Esophagus (tissue), 2 donors: Measurements from ENCODE around the gene SFI1. TPM values are rescaled to one million over a fixed set of nuclear protein-coding genes. Genes with fewer than 3 reads are reported as not detected.
"Not testable (repeated sequence)": the region's sequence is repeated elsewhere in the genome, so short reads cannot be mapped to it uniquely, and the experiment has no call there.

Experiments
- H3K27ac ChIP-seq, 2 donors: one replicate each; pipeline ENCODE4 v1.5.1; 2013; ENCODE audit warnings: low read depth in 2 of 2, mild to moderate bottlenecking in 2 of 2, inconsistent platforms in 1 of 2, low read length in 1 of 2, moderate library complexity in 1 of 2
- H3K27me3 ChIP-seq, 2 donors: one replicate each; pipeline ENCODE4 v1.6.1; 2013; ENCODE audit warnings: low read length in 2 of 2, control low read depth in 1 of 2, mild to moderate bottlenecking in 1 of 2; ENCODE audit not compliant: insufficient read depth in 2 of 2, control insufficient read depth in 1 of 2
- H3K36me3 ChIP-seq, 2 donors: one replicate each; pipeline ENCODE4 v1.6.1; 2013; ENCODE audit warnings: low read length in 1 of 2; ENCODE audit not compliant: control insufficient read depth in 2 of 2, insufficient read depth in 2 of 2
- H3K4me1 ChIP-seq, 2 donors: one replicate each; pipeline ENCODE4 v1.6.1; 2013; ENCODE audit warnings: low read length in 1 of 2; ENCODE audit not compliant: control insufficient read depth in 2 of 2, insufficient read depth in 2 of 2
- H3K4me3 ChIP-seq, 2 donors: one replicate each; pipeline ENCODE4 v1.5.1; 2013; ENCODE audit warnings: low read length in 2 of 2, mild to moderate bottlenecking in 2 of 2, low read depth in 1 of 2, moderate library complexity in 1 of 2
- H3K9me3 ChIP-seq, 2 donors: one replicate each; pipeline ENCODE4 v1.6.1; 2013; ENCODE audit warnings: mild to moderate bottlenecking in 2 of 2, low read depth in 1 of 2, low read length in 1 of 2, moderate library complexity in 1 of 2; ENCODE audit not compliant: control insufficient read depth in 2 of 2, insufficient read depth in 1 of 2
- WGBS, 2 donors: extraction: QIAGEN DNeasy Blood & Tissue Kit; methylation state at CpG; one replicate each; pipeline ENCODE4 v1.1.7; 2013; 5-methylcytosine and 5-hydroxymethylcytosine counted together
- polyA plus RNA-seq, 2 donors: library from polyadenylated mRNA; stranded (reverse); fragments of 200-250 nt; gene quantifications; one replicate each; pipeline ENCODE4 v1.2.3, GENCODE V29; 2013
- donor health status: healthy with polysubstance abuse.
- donor health status: Bipolar disorder and iron deficiency.

Gene SFI1
- polyA plus RNA-seq, 2 donors = 10.5 to 27.1 TPM

DNA sequence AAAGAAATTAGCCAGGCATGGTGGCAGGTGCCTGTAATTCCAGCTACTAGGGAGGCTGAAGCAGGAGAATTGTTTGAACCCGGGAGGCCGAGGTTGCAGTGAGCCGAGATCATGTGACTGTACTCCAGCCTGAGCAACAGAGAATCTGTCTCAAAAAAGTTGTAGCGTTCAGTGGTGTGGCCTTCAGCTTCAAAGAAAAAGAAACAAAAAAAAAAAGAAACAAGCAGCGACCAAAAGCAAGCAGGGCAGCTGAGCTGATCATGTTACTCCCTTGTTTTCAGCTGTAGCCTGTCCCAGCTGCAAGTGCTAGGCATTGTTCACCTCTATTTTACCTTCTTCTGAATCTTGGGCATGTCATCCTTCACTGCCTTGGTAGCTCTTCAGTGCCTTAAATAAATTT is 37.0 kb downstream of the SFI1 start:
- 75 to 79% methylated on average over 5 of the region's 5 CpGs for WGBS, 2 donors
- Histone ChIP-seq H3K36me3 (no peaks in the 10 kb centered on the region), H3K4me3 (no peak overlapping the region), H3K27ac (no peak overlapping the region), H3K9me3 (no peaks in the 10 kb centered on the region), H3K27me3 (no peaks in the 10 kb centered on the region), H3K4me1 (no peaks in the 10 kb centered on the region)

DNA sequence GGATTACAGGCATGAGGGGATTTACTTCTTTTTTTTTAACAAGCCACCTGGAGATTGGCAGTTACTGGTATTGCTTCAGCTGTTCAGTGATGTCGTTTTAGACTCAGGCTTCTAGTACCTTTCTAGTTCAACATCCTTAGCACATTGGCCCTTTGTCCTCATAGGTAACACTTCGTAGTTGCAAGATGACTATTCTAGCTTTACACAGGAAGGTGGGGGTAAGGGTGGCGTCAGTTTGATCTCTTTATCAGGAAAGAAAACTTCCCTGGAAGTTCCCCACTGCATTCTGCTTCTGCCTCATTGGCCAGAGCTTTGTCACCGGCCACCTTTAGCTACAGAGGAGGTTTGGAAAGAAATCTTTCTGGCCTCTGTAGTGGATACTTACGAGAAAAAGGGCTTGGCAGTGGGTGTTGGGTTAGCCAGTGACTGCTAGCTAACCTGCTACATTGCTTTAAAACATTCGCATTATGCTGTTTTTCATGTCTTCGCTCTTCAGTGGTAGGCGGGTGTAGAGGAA is 40.7 kb downstream of the SFI1 start:
- Histone ChIP-seq H3K36me3 (no peaks in the 10 kb centered on the region), H3K4me3 (no peak overlapping the region), H3K27me3 (no peaks in the 10 kb centered on the region), H3K9me3 (no peaks in the 10 kb centered on the region), H3K27ac (no peak overlapping the region), H3K4me1 (no peaks in the 10 kb centered on the region)
- 77 to 83% methylated on average over 8 of the region's 8 CpGs for WGBS, 2 donors

DNA sequence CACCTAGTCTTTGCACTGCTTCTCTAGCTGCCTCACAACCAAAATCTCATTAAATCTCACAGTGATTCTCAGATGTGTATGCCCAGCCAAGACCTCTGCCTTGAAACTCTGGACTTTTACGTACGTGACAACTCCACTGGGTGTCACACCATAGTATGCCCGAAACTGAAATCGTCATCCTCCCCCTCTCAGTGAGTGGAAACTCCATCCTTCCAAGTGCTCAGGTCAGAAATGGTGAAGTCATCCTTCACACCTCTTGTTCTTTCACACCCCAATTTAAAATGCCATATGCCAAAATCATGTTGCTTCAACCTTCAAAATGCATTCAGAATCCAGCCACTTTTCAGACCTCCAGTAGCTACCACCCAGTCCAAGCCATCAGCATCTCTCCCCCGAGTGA is 42.5 kb downstream of the SFI1 start:
- H3K36me3 ChIP-seq = no peaks in the 10 kb centered on the region
- H3K27me3 ChIP-seq = no peaks in the 10 kb centered on the region
- H3K4me3 ChIP-seq = no peak overlapping the region
- H3K9me3 ChIP-seq = no peaks in the 10 kb centered on the region
- no peaks in the 10 kb centered on the region for H3K4me1 ChIP-seq
- 88% methylated on average over 5 of the region's 5 CpGs for WGBS, 2 donors
- no peak overlapping the region for H3K27ac ChIP-seq

GRCh38 chr22:31540166-31540565 is 43.8 kb downstream of the SFI1 start:
- H3K27ac ChIP-seq, H3K36me3 ChIP-seq, H3K4me1 ChIP-seq, H3K27me3 ChIP-seq, H3K9me3 ChIP-seq, H3K4me3 ChIP-seq: not testable (repeated sequence)
- 97% methylated on average over 4 of the region's 4 CpGs for WGBS, 2 donors

DNA sequence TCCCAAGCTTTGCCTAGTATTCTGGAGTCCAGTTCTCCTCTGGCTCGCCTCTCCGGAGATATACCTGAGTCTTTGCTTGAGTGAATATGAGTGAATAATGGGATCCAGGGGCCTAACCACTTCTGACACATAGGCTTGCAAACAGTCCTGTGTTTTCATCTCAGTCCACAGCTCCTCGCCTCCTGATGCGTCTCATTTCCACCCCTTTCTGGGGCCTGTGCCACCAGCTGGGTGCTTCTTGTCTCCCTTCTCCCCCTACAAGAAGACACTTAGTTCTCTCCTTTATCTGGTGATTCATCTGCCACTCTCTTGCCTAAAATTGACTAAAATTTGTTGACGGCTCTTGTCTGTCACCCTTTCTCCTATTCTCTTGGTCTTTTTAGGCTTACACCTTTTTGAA is 44.6 kb downstream of the SFI1 start:
- Histone ChIP-seq H3K27me3 (no peaks in the 10 kb centered on the region), H3K27ac (no peak overlapping the region), H3K4me1 (no peaks in the 10 kb centered on the region), H3K36me3 (no peaks in the 10 kb centered on the region), H3K4me3 (no peak overlapping the region), H3K9me3 (no peaks in the 10 kb centered on the region)
- WGBS, 2 donors = 95 to 96% methylated on average over 5 of the region's 5 CpGs

DNA sequence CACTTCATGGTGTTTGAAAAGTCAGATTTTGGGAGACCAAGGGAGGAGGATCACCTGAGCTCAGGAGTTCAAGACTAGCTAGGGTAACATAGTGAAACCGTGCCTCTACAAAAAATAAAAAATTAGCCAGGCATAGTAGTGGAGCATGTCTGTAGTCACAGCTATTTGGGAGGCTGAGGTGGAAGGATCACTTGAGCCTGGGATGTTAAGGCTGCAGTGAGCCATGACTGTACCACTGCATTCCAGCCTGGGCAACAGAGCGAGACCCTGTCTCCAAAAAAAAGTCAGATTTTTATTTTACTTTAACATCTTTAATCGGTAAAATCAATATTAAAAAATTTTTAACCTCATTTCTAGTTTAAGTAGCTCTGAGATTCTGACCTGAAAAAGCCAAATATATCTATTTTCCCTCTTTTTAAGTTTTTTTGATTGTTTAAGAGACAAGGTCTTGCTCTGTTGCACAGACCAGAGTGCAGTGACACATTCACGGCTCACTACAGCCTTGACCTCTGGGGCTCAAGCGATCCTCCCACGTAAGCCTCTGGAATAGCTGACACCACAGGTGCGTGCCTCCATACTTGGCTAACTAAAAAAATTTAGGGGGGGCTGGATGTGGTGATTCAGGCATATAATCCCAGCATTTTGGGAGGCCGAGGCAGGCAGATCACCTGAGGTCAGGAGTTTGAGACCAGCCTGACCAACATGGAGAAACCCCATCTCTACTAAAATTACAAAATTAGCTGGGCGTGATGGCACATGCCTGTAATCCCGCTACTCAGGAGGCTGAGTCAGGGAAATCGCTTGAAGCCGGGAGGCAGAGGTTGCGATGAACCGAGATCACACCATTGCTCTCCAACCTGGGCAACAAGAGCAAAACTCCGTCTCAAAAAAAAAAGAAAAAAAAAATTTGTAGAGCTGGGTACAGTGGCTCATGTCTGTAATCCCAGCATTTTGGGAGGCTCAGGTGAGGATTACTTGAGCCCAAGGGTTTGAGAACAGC is 48.4 kb downstream of the SFI1 start:
- no peaks in the 10 kb centered on the region for H3K9me3 ChIP-seq
- no peak overlapping the region for H3K4me3 ChIP-seq
- no peaks in the 10 kb centered on the region for H3K36me3 ChIP-seq
- no peak overlapping the region for H3K27ac ChIP-seq
- H3K4me1 ChIP-seq = no peaks in the 10 kb centered on the region
- WGBS, 2 donors = 87% methylated on average over 15 of the region's 15 CpGs
- no peaks in the 10 kb centered on the region for H3K27me3 ChIP-seq

DNA sequence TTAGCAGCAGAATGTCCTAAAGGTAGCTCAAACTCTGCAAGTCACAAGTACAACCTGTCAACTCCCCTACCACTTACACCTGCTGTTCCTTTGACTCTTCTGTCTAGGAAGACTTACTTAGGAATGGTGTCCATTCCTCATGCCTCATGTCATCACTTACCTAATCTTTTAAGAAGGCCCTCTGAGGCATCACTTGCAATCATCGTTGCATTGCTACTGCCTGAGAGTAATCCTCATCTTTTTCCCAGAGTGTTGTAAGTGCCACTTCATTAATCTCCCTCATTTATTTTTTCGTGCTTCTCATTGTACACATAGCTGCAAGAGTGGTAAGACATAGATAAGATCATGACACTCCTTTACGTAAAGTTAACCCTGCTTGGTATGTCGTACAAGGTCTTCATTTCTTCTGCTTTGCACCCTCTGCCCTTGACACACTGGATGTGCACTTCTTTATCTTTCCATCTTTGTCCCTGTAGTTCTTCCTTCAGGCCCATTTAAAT is 54.6 kb downstream of the SFI1 start:
- Histone ChIP-seq H3K27ac (no peak overlapping the region), H3K4me1 (no peaks in the 10 kb centered on the region), H3K4me3 (no peak overlapping the region), H3K27me3 (no peaks in the 10 kb centered on the region), H3K9me3 (no peaks in the 10 kb centered on the region), H3K36me3 (peaks cover 0 to 2% of the 10 kb centered on the region in 2 donors)
- WGBS, 2 donors = 77 to 80% methylated on average over 4 of the region's 4 CpGs

DNA sequence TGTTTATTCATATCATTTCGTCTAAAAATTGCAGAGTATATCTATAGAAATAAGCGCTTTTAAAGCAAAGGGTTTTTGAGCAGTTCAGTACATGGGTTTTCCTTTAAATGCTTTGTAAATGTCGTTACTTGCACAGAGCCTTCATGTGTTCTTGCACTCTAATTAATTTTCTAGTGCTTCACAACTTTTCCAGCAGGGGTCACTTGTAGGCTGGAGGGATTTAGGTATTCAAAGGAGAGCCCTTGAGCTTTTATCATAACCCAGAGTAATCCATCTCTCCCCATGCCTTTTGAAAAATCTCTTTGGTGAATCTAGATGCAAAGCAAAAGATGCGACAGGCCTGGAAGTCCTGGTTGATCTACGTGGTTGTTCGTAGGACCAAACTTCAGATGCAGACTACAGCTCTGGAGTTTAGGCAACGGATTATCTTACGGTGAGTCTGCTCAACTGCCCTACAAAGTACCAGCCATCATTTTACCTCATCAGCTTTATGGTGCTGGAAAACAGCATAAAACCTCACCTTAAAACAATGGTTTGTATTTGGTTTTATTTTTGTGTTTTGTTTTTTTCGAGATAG is 60.4 kb downstream of the SFI1 start:
- H3K27me3 ChIP-seq = no peaks in the 10 kb centered on the region
- no peak overlapping the region for H3K27ac ChIP-seq
- no peaks in the 10 kb centered on the region for H3K9me3 ChIP-seq
- H3K36me3 ChIP-seq = no peaks in the 10 kb centered on the region
- H3K4me3 ChIP-seq = no peak overlapping the region
- no peaks in the 10 kb centered on the region for H3K4me1 ChIP-seq
- WGBS, 2 donors = 78 to 79% methylated on average over 9 of the region's 9 CpGs

GRCh38 chr22:31558546-31558945 is 62.2 kb downstream of the SFI1 start:
- H3K4me3 ChIP-seq, H3K4me1 ChIP-seq, H3K27me3 ChIP-seq, H3K27ac ChIP-seq, H3K9me3 ChIP-seq, H3K36me3 ChIP-seq: not testable (repeated sequence)
- 92 to 95% methylated on average over 9 of the region's 9 CpGs for WGBS, 2 donors
